NOMO-1 (cell line): ENCODE measurements around the gene SCN1A.
"Not testable (repeated sequence)": the region's sequence is repeated elsewhere in the genome, so short reads cannot be mapped to it uniquely, and the experiment has no call there.

Source experiments
- DNase-seq, 2 experiments: peaks; one replicate each; lab custom pipeline; 2025; ENCODE audit not compliant: unreplicated experiment in 2 of 2; lab: John Stamatoyannopoulos, UW

SCN1A gene

DNA sequence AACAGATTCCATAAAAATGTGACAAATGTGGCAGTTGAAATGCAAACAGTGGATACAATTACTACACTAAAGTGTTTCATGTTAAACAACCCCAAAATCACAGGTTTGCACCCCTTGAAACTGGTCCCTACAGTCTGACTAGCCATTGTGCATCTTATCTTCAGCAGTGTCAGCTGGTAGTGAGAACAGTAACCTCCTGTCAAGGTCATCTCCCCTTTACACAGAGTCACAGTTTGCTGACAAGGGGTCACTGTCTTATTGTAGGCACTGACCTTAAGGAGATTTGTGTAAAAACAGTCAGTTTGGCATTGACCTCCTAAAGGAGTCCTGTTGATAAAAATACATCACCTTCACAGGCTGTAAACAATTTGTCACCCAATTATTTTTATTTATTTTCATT is 137.0 kb downstream of the SCN1A start:
- no peak for DNase-seq

DNA sequence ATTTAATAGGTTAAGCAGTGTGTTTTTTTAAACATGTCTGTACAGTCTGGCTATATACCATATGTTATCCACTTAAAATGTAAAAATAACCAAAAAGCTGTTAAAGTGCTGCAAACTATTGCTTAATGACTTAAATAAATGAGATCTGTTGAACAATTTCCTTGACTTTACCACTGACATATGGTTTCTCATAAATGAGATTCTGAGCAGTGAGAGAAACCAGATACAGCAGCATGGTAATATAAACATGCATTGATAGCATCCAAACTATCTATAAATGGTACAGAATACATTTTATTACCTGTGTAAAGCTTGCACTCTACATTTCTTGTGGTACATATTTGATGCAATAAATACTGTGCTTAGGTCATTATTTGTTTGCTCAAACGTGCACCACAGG is 138.0 kb downstream of the SCN1A start:
- DNase-seq, result no peak

GRCh38 chr2:165985120-165985519 is 142.7 kb downstream of the SCN1A start:
- no peak for DNase-seq

GRCh38 chr2:165972161-165972560 is 155.7 kb downstream of the SCN1A start:
- not testable (repeated sequence) for DNase-seq

GRCh38 chr2:165970663-165971062 is 157.2 kb downstream of the SCN1A start:
- DNase-seq, result no peak

DNA sequence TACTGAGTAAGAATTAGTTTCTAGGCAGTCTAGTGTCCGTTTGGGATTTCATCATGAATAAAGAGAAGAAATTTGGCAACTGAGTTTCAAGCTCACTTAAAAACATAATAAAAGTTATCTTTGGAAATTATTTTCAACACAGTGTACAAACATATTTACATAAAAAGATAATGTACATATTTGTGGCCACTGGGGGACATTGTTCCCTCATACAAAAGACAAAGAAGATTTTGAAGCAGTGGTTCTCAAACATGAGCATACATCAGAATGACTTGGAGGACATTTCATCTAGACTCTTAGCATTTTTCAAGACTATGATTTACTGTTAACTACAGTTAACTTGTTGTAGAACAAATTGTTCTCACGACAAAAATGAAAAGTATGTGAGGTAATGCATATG is 158.6 kb downstream of the SCN1A start:
- no peak for DNase-seq

GRCh38 chr2:165967746-165968145 is 160.1 kb downstream of the SCN1A start:
- DNase-seq, result no peak

DNA sequence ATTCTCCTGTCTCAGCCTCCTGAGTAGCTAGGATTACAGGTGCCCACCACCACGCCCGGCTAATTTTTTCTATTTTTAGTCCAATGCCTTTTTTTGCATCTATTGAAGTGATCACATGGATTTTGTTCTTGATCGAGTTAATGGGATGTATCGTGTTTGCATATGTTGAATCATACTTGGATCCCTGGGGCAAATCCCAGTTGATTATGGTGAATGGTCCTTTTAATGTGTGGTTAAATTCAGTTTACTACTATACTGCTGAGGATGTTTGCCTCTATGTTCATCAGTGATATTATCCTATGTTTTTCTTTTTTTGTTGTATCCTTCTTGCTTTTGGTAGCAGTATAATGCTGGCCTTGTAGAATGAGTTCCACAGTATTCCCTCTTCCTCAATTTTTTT is 166.0 kb downstream of the SCN1A start:
- no peak for DNase-seq

DNA sequence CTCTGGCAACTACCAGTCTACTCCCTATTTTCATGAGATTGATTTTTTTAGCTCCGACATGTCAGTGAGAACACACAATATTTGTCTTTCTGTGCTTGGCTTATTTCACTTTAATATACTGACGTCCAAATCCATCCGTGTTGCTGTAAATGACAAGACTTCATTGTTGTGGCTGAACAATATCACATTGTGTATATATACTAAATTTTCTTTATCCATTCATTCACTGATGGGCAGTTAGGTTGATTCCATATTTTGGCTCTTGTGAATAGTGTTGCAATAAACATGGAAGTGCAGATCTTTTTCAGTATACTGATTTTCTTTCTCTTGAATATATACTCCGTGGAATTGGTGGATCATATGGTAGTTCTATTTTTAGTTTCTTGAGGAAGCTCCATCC is 168.4 kb downstream of the SCN1A start:
- no peak for DNase-seq

- DNase-seq, result no peak
Observed at GRCh38 chr2:165958313-165958960, 169.4 kb downstream of the SCN1A start.

GRCh38 chr2:165957030-165957675 is 170.7 kb downstream of the SCN1A start:
- no peak for DNase-seq

DNA sequence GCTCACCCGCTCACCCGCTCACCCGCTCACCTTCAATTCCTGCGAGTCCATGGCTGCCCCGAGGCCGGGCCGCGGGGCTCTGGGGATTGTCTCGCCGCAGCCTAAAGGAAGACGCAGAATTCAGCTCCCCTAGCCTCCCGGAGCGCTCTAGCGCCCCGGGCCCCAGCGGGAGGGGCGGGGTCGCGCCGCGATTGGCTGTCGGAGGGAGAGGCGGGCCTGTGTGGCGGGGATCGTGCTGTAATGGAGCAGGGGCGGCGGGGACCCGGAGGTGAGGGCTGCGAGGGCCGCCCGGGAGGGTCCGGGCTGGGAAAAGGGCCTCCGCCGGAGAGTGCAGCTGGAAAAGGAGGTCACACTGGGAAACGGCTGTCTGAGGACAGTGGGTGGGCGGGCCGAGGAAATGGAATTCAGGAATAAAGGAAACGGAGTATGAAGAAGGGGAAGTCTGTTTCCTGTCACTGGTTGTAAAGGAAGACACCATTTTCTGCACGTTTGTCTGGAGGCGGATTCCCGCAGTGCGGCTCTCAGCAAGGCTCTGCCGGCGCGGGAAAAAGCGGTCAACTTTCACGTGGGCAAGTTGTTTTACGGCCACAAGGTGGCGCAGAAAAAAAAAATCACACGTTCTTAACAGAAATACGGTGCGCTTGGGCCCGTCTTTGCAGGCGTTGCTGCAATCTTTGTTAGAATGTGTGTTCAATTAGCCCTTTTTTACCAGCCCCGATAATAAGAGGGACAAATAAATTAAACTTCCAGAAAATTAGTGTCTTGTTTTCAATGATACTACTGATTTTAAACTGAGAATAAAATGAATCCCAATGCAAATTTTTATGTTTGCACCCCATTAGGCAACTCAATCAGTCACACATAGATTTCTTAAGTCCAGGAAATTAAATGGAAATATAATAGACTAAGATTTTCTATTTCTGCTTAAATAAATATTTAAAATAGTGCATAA is 173.9 kb downstream of the SCN1A start, which contains the start of gene TTC21B:
TTC21B (minus strand) TSS at position 122 of the 952 bp plus-strand sequence; CDS start at position 51, 71 bp downstream.
- peak; percentile 92 to 94 for DNase-seq

DNA sequence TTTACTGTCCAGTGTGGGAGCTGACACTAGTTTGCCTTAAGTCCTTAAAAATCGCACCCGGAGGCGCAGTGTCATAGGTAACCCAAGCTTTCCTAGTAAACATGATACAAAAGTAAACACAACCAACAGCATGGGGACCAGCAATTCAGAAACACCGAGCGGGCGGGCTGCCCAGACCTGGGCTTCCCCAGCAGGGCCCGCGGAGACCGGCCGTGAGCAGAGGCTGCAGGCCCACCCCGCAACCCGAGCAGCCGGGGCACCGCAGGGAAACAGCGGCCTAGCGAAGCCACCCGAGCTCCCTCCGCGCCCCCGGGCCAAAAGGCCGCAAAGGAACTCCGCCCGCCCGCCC is 174.5 kb downstream of the SCN1A start:
- DNase-seq, result peak; percentile 49 to 75

DNA sequence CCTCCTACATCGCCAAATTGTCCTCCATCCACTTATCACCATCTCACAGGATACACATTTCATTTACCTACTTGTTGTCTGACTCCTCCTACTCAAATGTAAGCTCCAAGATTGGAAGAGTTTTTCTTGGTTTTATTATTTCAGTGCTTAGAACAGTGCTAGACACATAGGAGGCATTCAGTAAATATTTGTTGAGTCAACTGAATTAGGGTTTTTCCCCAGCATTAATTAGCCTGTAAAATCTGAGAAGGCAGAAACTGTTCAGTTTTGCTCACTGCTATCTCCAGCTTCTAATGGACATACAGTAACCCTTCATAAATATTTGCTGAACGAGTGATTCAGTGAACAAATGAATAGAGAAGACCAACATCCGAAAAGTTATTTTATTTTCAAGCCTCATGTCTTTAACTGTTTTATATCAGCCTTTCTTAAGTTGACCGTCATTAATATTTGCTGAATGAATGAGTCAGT is 175.0 kb downstream of the SCN1A start:
- no peak for DNase-seq

DNA sequence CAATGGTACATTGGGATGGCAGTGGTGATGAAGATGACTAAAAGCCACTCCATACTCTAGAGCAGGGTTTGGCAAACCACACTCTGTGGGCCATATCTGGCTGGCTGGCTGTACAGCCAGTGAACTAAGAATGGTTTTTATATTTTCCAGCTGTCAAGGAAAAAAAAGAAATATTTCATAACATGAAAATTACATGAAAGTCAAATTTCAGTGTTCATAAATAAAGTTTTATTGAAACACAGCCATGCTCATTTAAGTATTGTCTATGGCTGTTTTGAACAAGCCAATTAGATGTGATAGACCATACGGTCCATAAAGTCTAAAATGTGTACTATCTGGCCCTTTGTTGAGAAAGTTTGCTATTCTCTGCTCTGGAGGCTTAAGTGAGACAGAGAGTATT is 175.7 kb downstream of the SCN1A start:
- no peak for DNase-seq

DNA sequence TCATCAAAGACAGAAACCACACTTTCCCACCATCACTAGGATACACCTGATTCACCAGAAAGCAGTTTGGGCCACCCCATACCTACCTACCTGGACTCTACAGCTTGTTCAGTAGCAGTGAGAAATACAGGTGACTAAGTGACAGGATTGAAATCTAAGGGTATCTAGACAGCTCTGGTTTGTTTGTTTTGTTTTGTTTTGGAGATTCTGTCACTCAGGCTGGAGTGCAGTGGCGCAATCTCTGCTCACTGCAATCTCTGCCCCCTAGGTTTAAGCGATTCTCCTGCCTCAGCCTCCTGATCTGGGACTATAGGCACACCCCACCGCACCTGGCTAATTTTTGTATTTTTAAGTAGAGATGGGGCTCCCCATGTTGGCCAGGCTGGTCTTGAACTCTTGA is 177.4 kb downstream of the SCN1A start:
- DNase-seq, result no peak

GRCh38 chr2:165941827-165942226 is 186.0 kb downstream of the SCN1A start:
- no peak for DNase-seq

- no peak for DNase-seq
Observed at GRCh38 chr2:165938237-165938636, 189.6 kb downstream of the SCN1A start.
